Lower leg skin (tissue), 4 donors: Measurements from ENCODE around the gene DOK6. TPM values are rescaled to one million over a fixed set of nuclear protein-coding genes. Genes with fewer than 3 reads are reported as not detected.
A peak's percentile ranks its signal among the peaks of the same experiment; 100 is the strongest.

Experiments
- DNase-seq, 2 donors: peaks; one replicate each; pipeline ENCODE4 v3.0.0-alpha.2; 2019; ENCODE audit warnings: low spot score in 2 of 2
- H3K4me3 ChIP-seq: fragments of 200-600 bp; sonication (generic); 2 replicates; pipeline ENCODE4 v1.5.1; 2017; ENCODE audit warnings: mild to moderate bottlenecking, low read depth; ENCODE audit not compliant: poor library complexity, severe bottlenecking
- POLR2A ChIP-seq, 2 donors: fragments of 450-650 bp; IDR thresholded peaks; one replicate each; pipeline ENCODE4 v1.6.1; 2016 to 2017; ENCODE audit warnings: antibody characterized with exemption in 2 of 2, mild to moderate bottlenecking in 1 of 2, moderate library complexity in 1 of 2
- WGBS, 2 donors: methylation state at CpG; one replicate each; pipeline ENCODE4 v1.1.5; 2018; 5-methylcytosine and 5-hydroxymethylcytosine counted together
- intact Hi-C: fragments of 100-400 bp; cut with DNase I; formaldehyde crosslinking; loops from one replicate; pipeline ENCODE4 v1.15.0; 2023; ENCODE audit warnings: low total_unique reads
- total RNA-seq, 4 donors: library from RNA; depleted of rRNA; stranded (reverse); fragments of >200 nt; gene quantifications; one replicate each; pipeline ENCODE4 v1.1.0, GENCODE V29; 2016
- TF ChIP-seq, protein P1 (sequence below), 3 donors: fragments of 450-650 bp; IDR thresholded peaks; one replicate each; pipeline ENCODE4 v1.5.1; 2016; ENCODE audit warnings: antibody characterized with exemption in 3 of 3, mild to moderate bottlenecking in 3 of 3, moderate library complexity in 2 of 3

The DOK6 gene
- total RNA-seq, 4 donors from 2014 or later: 0.21 to 0.45 (median 0.42) TPM

DNA sequence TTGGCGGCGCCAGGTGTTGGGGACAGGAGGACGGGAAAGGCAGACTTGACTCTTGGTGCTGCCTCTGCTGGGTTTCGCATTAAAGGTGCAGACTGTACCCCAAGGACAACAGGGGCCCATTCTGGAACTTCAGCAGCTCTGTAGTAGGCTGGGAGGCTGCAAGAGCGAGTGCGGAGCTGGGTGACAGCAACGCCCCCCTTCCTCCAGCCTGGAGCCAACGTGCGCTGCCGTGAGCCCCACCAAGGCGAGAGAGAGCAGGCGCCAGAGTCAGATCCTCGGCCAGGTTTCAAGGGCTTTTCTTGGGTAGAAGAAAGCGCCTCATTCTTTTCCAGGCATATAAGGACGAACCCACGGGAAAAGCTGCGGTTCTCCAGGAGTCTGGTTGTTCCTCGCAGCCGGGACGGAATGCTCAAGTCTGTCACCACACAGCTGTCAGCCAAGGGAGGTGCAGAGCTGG, 1.9 kb downstream of the DOK6 start:
- peak in 1 of 2 donors; percentile 70 for DNase-seq
- no peak for TF ChIP-seq POLR2A (IDR thresholded peaks at IDR 0.05)
- TF ChIP-seq, protein P1, sequence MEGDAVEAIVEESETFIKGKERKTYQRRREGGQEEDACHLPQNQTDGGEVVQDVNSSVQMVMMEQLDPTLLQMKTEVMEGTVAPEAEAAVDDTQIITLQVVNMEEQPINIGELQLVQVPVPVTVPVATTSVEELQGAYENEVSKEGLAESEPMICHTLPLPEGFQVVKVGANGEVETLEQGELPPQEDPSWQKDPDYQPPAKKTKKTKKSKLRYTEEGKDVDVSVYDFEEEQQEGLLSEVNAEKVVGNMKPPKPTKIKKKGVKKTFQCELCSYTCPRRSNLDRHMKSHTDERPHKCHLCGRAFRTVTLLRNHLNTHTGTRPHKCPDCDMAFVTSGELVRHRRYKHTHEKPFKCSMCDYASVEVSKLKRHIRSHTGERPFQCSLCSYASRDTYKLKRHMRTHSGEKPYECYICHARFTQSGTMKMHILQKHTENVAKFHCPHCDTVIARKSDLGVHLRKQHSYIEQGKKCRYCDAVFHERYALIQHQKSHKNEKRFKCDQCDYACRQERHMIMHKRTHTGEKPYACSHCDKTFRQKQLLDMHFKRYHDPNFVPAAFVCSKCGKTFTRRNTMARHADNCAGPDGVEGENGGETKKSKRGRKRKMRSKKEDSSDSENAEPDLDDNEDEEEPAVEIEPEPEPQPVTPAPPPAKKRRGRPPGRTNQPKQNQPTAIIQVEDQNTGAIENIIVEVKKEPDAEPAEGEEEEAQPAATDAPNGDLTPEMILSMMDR (IDR thresholded peaks at IDR 0.05): no peak
- no peak overlapping the region for H3K4me3 ChIP-seq
- 7 to 16% methylated on average over 20 of the region's 20 CpGs for WGBS, 2 donors
- intact Hi-C loops: no loop called here

DNA sequence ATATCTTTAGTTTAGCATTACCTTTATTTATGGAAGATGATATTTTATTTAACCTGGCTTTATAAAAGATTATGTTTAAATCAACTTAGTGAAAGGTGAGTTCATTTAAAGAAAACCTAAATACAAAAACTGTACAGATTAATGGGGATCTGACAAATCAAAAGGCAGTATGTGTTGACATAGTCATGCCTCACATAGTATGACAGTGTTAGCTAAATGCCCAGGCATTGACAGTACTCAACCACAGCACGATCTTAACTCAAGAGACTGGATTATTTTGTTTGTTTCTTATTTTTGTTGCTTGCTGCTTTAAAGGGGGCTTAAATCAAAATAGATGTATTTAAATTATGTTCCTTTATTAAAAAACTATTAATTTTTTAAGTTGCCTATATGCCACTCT, 7.8 kb downstream of the DOK6 start:
- intact Hi-C loops: no loop called here
- no peak overlapping the region for H3K4me3 ChIP-seq
- WGBS, 2 donors: 80 to 88% methylated on average over 1 of the region's 1 CpG
- DNase-seq: no peak
- no peak for TF ChIP-seq POLR2A (IDR thresholded peaks at IDR 0.05)
- TF ChIP-seq, protein P1 (IDR thresholded peaks at IDR 0.05): no peak

DNA sequence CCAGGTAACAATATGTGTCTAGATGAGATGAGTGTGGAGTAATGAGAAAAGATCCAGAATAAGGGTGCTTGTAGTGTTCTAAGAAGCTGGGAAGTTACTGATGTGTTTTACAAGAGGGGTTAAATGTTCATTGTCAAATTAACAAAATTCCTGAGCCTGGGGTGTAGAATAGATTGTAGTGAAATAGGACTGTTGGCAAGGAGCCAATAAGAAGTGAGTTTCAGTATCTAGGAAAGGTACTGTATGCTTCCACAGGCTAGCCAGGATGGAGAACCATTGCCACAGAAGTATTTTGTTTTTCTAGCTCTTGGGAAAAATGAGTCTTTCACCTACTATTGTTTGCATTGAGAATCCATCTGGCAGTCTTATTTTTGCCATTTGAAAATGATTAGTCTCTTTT, 10.5 kb downstream of the DOK6 start:
- intact Hi-C loops: no loop called here
- no peak for DNase-seq
- H3K4me3 ChIP-seq: no peak overlapping the region
- TF ChIP-seq, protein P1 (IDR thresholded peaks at IDR 0.05): no peak
- no peak for TF ChIP-seq POLR2A (IDR thresholded peaks at IDR 0.05)

DNA sequence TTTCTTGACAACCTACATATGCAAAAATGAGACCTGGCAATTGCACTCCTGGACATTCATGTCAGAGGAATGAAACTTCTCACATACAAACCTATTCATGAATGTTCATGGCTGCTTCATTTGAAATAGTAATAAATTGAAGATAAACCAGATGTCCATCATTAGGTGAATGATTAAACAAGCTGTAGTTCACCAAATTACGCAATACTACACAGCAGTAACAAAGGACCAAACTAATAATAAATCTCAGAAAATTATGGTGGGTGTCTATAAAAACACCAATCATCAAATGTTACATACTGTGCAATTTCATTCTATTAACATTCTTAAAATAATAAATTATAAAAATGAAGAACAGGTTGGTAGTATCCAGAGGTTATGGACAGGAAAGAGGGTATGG, 13.5 kb downstream of the DOK6 start:
- TF ChIP-seq, protein P1 (IDR thresholded peaks at IDR 0.05): no peak
- no peak for TF ChIP-seq POLR2A (IDR thresholded peaks at IDR 0.05)
- DNase-seq: no peak
- WGBS, 2 donors: 87 to 96% methylated on average over 1 of the region's 1 CpG
- H3K4me3 ChIP-seq: no peak overlapping the region
- intact Hi-C loops: no loop called here

DNA sequence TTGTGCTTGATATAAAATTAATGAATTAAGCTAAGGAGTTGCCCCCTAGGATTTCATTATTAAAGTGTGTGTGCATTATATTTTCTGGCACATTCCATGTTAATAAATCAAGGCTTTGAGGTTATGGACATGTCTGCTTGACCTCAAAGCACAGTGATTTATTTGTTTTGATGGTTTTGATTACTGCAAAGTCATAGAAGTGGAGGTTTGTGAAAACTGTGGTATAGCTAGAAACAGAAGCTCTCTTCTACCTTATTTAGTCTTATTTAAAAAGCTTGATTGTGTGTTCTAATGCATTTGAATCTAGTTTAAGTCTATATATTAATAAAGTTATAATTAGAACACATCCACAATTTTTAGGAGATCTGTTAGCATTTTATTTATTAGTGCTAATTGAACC, 32.2 kb downstream of the DOK6 start:
- no peak overlapping the region for H3K4me3 ChIP-seq
- TF ChIP-seq POLR2A (IDR thresholded peaks at IDR 0.05): no peak
- TF ChIP-seq, protein P1 (IDR thresholded peaks at IDR 0.05): no peak
- no peak for DNase-seq
- intact Hi-C loops: no loop called here

DNA sequence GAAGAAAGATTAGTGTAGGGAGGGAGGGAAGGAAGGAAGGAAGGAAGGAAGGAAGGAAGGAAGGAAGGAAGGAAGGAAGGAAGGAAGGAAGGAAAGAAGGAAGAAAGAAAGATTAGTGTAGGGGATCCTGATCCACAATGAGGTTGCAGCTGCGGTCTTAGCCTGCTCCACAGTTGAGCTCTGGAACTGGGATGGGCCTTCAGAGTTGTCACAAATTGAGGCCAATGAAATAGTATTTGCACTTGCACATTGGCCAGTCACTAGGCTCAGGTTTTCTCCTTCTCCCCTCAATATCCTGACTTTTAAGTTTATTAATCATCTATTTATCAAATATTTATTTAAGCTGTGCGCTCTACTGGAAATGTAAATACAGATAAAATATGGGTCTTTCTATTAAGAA, 34.3 kb downstream of the DOK6 start:
- 95 to 98% methylated on average over 2 of the region's 2 CpGs for WGBS, 2 donors
- TF ChIP-seq, protein P1 (IDR thresholded peaks at IDR 0.05): no peak
- no peak for TF ChIP-seq POLR2A (IDR thresholded peaks at IDR 0.05)
- no peak for DNase-seq
- intact Hi-C loops: no loop called here
- H3K4me3 ChIP-seq: no peak overlapping the region
